GM19467 (cell line): Measurements from ENCODE around the gene SLC9A4.

Experiments
- ATAC-seq: cut with Tn5 transposase; IDR thresholded peaks from one replicate; pipeline ENCODE4 v1.9.1; 2021; ENCODE audit warnings: mild to moderate bottlenecking, moderate library complexity; ENCODE audit not compliant: unreplicated experiment

Gene SLC9A4

GRCh38 chr2:102473020-102473419, at the start of gene SLC9A4:
TSS of gene SLC9A4 (plus strand) at chr2:102473226. CDS start at chr2:102473760, 534 bp downstream.
- peak; percentile 70 for ATAC-seq

DNA sequence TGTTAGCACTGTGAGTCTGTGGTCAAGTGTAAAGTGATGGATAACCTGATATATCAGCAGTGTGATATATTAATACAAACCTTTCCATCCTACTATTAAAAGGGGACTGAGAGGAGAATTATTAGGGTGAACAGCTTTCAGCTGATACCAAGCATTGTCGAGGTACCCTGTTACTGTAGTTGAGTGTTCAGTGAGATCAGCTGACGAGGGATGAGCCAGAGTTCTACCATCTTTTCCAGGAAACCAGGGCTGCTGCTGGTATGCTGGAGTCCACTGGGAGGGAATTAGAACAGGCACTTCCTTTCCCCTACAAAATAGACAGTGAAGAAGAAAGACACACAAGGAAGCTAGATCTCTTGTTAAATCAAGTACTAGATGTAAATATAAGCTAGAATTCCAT, 49.7 kb upstream of the SLC9A4 start:
- no peak for ATAC-seq

DNA sequence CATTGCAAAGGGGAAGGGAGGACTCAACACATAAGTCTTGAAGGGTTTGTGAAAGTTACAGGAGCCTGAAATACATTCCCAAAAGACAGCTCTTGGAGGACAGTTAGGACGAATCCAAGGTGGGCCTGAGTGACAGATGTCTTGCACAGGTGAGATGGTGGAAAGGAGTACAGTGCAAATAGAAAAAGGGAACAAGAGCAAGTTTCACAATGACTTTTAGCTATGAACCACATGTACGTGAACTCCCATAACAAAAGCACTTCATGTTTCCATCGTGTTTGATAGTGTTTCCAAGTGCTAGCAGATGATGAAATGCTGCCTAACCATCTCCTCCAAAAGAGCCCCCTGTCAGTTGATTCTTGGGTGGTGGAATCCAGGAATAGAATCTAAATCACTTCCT, 48.3 kb upstream of the SLC9A4 start:
- peak; percentile 88 for ATAC-seq

DNA sequence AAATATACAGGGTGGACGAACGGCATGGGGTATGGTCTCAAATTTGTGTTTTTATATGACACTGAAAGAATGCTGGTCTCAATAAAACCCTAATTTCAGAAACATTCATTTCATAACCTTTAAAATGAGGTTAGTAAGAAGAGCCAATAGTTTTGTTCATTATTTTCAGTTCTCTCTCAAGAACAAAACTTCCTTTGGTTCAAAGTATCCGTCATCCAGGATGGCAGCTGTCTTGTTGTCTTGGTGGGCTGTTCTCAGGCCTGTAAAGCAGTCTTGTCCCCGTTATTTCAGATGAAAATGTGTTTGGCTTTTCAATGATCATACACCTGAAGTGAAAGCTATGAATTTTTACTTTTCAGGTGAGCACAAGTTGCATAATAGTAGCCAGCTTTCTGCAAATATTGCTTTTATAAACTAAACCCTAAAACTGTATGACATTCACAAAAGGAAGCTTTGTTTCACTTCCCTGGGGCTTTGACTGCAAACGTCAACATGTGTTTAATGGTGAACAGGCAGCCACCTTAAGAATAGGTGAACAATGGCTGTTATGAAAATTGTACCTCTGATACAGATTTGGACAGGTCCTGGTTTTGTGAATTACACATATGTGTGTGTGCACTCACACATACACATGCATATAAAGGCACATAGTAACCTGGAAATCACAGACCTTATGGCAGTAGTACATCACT, 47.4 kb upstream of the SLC9A4 start:
- ATAC-seq, result no peak

DNA sequence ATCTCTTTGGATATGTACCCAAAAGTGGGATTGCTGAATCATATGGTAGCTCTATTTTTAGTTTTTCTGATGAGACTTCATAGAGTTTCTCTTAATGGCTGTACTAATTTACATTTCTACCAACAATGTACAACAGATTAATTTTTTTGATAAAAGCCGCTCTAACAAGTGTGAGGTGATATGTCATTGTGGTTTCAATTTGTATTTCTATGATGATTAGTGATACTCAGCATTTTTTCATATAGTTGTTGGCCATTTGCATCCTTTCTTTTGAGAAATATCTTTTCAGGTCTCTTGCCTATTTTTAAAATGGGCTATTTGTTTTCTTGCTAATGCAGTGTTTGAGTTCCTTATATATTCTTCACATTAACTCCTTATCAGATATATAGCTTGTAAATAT, 45.8 kb upstream of the SLC9A4 start:
- ATAC-seq, result no peak

DNA sequence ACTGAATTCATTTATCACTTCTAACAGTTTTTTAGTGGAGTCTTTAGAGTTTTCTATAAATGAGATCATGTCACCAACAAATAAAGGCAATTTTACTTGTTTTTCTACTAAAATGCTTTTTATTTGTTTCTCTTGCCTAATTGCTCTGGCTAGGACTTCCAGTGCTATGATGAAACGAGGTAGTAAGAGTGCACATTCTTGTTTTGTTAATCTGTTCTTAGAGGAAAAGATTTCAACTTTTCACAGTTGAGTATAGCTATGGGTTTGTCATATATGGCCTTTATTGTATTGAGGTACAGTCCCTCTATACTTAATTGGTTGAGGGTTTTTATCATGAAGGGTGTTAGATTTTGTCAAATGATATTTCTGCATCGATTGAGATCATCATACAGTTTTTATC, 44.5 kb upstream of the SLC9A4 start:
- ATAC-seq, result no peak

GRCh38 chr2:102432386-102432785, 40.6 kb upstream of the SLC9A4 start:
- ATAC-seq, result no peak

DNA sequence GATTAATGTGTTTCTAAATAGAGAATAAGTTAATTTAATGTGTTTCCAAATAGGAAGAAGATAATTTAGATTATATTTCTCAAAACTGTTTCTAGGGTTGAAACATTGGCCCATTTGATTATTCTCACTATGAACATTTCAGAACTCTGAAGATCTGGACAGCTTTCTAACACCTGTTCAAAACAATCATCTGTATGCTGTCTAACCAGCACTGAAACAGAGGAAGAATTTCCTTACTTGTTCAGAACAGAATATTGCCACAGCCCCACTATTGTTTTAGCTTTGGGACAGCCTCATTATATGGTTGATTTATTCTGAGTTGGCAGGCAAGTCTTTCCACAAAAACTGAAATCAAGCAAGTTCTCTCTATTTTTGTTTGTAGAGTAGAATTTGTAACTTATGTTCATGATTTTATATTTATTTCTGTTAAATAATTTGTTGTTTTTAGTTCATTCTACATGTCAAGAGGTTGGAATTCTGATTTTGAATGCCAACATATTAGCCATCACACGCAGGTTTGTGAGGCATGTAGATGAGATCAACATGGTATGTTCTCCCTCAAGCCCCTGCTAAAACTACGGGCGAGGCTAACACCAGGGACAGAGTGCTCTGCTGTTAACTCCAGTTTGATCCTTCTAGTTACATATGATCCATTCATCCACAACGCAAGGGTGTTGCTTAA, 38.9 kb upstream of the SLC9A4 start:
- no peak for ATAC-seq

- ATAC-seq, result no peak
These were observed 38.2 kb upstream of the SLC9A4 start for GRCh38 chr2:102434655-102435381.

GRCh38 chr2:102435741-102436140, 37.3 kb upstream of the SLC9A4 start:
- no peak for ATAC-seq

DNA sequence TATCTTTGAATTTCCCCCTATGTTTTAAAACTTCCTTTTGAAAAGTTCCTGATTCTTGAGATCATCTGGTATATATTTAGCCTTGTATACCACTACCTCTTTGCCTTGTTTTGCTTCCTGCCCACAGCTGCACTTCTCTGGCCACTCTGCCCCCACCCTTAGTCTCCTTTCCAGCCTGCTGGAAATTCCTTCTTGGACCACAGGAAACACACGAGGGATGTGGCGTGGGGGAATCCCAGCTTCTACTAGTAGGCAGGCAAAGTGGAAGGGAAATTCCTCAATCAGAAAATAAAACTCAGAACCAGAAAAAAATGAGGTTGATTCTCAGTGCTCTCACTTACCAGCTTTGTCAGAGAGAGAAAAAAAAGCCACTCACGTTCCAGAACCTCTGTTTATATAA, 36.7 kb upstream of the SLC9A4 start:
- no peak for ATAC-seq

GRCh38 chr2:102437122-102437521, 35.9 kb upstream of the SLC9A4 start:
- ATAC-seq, result no peak

DNA sequence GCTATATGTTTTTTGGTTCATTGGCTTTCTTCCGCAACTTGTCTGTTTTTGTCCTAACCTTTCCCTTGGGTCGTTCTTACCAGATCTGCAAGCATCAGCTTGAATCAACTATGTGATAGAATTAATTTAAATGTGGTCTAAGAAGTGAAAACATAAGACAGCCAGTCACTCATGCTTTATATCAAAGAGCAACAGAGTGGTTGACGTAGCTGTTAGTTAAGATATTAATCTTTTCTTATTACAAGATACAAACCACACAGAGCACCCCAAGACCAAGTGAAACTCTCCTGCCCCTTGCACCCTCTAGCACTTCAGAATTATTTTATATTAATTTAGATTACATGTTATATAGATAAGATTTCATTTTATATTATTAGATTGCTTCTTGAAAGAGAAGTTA, 34.9 kb upstream of the SLC9A4 start:
- no peak for ATAC-seq

DNA sequence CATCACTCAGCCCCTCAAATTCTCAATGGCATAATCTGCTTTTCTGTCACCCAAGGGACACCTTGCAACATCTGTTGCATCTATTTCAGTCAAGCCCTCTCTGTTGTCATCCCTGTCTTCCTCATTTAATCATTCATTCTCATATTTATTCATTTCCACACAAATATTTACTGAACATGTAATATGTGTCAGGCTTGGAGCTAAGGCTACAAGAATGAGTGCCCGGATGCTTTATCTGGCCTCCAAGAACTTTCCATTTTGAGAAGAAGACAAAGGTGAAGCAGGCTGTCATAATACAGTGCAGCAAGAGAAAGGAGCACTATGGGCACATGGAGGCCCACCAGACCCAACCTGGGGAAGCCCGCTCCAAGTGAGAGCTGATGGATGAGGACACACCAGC, 34.4 kb upstream of the SLC9A4 start:
- no peak for ATAC-seq

DNA sequence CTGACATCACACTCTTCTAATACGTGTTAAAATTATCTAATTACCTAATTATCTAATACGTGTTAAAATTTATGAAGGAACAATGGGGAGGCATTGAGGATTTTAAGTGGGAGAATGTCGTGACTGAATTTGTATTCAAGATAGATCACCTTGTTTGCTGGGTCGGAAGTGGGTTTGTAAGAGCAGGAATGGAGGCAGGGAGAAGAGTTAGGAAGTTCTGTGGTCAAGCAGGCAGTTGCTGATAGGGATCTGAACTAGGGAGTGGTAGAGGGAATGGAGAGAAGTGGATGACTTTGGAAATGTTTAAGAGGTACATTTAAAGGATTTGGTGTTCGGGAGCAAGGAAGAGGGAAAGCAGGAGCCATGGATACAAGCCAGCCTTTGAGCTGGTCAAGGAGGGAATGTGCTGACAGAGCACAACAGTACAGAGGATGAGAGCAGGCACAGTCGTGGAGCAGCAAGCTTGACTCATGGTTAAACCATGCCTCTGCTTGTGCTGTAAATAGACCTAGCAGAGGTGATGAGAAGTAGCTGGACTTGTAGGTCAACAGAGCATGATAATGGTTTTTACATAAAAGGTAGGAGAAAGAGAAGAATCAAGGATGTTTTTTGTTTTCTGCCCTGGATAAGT, 33.8 kb upstream of the SLC9A4 start:
- ATAC-seq, result no peak

DNA sequence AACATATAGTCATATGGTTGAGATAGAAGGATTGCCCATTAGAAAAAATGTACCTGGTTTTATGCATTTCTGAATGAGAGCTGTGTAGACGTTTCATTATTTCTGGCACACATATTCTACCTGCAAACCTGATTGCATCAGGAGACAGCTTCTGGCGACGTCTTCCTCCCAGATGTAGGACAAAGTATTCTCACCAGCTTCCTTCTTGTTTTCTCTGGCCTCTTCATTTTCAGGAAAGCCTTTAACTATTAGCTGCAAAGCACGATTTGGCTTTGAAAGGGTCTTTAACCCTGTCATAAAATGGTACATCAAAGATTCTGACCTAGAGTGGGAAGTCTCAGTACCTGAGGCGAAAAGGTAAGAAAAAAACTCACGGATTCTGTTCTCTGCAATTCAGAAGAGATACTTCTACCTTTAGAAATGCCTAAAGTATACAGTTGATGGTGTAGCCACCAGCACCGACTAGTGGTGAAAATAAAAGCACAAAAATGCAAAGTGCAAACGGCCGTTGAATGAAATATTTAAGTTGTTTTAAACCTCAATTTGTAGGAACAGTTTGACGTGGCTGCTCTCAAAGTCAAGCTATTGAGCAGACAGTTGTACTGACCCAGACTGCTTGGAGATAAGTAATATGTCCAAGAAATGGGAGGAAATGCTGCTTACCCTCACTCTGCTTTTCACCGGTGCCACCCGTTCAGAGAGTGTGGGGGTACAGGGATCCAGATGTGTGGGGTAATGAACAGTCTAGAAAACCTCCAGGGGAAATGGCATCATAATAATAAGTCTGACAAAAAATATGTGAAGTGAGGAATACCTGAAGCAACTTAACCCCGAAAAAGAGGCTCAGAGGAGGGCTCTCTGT, 29.8 kb upstream of the SLC9A4 start:
- no peak for ATAC-seq

- no peak for ATAC-seq
These were observed 28.8 kb upstream of the SLC9A4 start for GRCh38 chr2:102444233-102444632.

DNA sequence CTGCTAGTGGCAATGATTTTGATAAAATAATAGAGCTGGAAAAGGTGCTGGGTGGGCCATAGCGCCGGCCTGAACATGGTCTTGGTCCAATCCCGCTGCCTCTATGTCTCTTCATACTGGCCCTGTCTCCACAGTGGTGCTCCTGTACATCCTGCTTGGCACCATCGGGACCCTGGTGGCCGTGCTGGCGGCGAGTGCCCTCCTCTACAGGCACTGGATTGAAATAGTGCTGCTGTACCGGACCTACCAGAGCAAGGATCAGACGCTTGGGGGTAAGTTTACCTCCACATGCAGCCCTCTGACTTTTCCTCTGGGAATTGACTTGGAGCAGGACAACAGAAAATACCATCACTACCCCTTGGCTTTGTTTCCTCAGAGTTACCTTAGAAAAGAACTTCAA, 26.1 kb upstream of the SLC9A4 start:
- ATAC-seq, result no peak

DNA sequence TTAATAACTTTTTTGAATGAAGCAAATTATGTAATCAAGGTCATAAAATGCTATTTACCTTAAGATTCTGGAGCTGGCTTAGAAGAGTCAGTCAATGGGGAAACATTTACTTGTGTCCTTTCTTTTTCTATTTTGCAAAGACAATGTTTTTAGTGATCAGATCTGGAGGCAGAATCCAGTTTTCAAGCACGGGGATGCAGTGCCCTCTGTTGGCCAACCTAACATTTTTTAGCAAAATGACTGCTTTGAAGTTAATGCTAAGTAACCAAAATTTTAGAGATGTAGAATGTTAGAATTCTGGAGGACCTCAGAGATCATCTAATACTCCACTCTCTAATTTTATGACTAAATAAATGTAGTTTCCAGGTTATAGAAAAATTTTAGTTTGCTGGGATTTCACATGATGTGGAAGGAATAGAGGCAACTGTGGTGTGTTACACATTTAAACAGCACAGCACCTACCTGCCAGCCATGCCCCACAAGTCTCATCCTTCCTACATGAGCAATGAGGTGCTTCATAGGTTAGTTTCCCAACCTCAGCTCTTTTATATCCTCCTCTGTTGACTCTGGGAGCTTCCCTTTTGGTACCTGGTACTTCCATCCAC, 23.6 kb upstream of the SLC9A4 start:
- no peak for ATAC-seq

DNA sequence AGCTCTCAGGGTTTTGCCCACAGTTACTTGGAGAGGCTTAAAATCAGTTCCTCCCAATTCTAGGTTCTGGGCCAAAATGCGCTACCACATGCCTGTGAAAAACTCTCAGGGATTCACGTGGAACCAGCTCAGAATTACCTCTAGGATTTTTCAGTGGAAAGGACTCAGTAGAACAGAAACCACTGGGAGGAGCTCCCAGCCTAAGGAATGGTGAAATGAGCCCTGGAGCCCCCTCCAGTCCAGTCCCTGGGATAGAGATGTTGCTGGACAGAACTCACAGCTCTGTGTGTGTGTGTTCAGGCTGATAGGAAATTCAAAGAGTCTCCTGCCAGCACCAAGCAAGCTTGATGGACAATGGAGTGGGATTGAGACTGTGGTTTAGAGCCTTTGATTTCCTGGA, 21.1 kb upstream of the SLC9A4 start:
- no peak for ATAC-seq
